ENCODE data around the gene FGL2.
"Not testable (repeated sequence)": the region's sequence is repeated elsewhere in the genome, so short reads cannot be mapped to it uniquely, and the experiment has no call there.

FGL2 gene

DNA sequence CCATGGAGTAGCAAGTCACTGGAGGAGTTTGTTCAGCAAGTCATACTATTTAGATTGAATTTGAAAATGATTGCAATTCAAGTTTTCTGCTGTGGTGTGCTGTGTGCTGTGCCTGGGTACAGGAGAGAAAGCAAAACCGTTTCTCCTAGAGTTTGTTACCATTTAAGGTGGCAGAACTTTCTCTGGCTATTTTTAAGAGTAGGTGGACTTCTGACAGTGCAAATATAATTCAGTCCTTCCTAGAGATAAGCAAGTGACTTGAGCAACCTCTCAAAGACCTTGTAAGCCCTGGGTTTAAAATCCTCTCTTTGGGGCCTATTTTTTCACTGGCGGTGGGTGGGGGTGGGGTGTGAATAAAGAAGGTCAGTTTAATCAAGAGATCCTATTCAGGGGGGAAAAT, 42.9 kb upstream of the FGL2 start:
- no peak for DNase-seq (ENCODE audit: extremely low read depth, low read depth)
- TF ChIP-seq, protein P1, sequence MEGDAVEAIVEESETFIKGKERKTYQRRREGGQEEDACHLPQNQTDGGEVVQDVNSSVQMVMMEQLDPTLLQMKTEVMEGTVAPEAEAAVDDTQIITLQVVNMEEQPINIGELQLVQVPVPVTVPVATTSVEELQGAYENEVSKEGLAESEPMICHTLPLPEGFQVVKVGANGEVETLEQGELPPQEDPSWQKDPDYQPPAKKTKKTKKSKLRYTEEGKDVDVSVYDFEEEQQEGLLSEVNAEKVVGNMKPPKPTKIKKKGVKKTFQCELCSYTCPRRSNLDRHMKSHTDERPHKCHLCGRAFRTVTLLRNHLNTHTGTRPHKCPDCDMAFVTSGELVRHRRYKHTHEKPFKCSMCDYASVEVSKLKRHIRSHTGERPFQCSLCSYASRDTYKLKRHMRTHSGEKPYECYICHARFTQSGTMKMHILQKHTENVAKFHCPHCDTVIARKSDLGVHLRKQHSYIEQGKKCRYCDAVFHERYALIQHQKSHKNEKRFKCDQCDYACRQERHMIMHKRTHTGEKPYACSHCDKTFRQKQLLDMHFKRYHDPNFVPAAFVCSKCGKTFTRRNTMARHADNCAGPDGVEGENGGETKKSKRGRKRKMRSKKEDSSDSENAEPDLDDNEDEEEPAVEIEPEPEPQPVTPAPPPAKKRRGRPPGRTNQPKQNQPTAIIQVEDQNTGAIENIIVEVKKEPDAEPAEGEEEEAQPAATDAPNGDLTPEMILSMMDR (IDR thresholded peaks at IDR 0.05; ENCODE audit: low read depth, low read length): no peak

DNA sequence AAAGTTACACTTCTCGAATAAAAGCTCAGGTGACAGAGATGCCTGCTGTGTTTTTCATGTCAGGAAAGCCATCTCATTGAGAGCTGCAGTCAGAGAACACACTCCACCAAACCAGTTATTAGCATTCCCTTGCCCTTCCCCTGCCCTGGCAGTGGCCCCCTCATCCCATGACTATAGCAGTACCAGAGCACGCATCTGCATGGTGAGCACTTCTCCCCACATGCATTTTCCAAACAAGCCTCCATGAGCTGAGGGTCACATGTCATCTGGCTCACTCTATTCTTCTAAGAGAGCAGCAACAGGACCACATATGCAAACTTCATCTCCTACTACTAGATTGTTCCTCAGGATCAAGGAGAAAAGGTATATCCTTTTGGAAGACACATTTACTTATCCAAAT, 42.4 kb upstream of the FGL2 start:
- DNase-seq (ENCODE audit: extremely low read depth, low read depth): no peak
- TF ChIP-seq, protein P1 (IDR thresholded peaks at IDR 0.05; ENCODE audit: low read depth, low read length): no peak

DNA sequence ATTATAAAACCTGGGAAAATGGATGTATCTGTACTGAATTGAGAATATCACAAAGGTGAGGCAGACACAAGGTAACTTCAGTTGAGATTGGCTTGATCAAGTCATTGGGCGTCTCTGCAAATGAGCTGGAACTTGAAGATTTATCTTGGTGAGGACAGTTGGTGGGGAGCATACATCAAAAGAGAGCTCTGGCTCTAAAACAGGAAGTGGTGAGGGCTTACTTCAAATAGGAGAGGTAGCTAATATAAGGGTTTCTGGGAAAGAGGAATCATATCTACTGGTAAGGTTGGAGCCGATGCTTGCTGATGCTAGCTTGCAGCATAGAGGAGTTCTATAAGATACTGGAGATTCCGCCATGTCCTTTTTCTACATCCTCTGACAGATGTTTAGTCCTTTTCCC, 39.9 kb upstream of the FGL2 start:
- TF ChIP-seq, protein P1 (IDR thresholded peaks at IDR 0.05; ENCODE audit: low read depth, low read length): no peak
- no peak for DNase-seq (ENCODE audit: extremely low read depth, low read depth)

DNA sequence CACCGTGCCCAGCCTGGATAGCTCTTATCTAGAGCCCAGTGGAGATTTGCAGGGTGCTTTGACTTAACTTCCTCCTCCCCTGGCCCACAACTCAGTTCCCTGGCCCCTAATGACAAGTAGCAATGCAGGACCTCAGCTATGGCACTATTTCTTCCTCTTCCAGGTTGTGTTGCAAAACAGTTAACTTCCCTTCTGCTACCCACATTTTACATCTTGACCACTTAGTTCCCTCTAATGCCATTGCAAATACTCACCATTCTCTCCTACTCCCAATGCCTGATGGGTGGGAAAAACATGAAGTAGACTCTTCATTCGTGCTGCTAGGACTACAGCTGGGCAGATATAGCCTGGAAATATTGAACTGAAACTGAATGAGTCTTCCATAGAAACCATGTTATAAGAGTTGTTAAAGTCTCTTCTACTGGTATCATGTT, 39.1 kb upstream of the FGL2 start:
- TF ChIP-seq, protein P1 (IDR thresholded peaks at IDR 0.05; ENCODE audit: low read depth, low read length): no peak
- no peak for DNase-seq (ENCODE audit: extremely low read depth, low read depth)

DNA sequence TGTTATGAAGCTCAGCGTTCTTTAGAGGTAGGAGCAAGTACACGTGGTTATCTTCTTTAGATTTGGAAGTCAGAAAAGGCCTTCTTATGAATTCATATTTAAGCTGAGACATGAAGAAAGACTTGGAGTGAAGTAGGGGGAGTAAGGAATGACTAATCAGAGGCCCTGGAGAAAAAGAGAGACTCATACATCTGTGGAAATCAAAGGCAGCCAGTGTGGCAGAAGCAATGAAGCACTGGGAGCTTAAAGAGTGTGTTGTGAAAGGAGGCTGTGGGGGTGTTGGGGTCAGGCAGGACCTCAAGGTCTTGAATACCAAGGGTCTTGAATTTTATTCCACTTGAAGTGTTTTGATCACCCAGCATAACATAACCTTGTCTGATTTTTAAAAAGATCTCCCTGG, 35.7 kb upstream of the FGL2 start:
- TF ChIP-seq, protein P1 (IDR thresholded peaks at IDR 0.05; ENCODE audit: low read depth, low read length): no peak
- DNase-seq (ENCODE audit: extremely low read depth, low read depth): no peak

DNA sequence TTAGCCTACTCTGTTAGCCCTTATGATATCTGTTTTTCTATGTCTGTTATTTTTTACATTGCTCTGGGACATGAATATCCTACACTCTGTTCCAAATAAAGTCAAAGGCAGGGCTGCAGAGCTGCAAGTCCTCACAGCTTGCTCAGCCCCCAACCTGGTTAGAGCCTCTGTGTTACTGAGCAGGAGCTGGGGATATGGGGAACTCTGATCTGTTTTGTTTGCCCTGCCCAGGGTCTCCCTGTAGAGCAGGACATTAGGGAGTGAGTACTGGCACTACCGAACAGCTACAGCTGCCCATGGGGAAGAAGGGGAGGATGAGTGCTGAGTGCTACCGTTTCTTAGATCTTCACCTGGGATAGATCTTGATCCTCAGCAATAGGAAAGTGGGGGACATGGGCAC, 32.8 kb upstream of the FGL2 start:
- TF ChIP-seq, protein P1 (IDR thresholded peaks at IDR 0.05; ENCODE audit: low read depth, low read length): no peak
- no peak for DNase-seq (ENCODE audit: extremely low read depth, low read depth)

DNA sequence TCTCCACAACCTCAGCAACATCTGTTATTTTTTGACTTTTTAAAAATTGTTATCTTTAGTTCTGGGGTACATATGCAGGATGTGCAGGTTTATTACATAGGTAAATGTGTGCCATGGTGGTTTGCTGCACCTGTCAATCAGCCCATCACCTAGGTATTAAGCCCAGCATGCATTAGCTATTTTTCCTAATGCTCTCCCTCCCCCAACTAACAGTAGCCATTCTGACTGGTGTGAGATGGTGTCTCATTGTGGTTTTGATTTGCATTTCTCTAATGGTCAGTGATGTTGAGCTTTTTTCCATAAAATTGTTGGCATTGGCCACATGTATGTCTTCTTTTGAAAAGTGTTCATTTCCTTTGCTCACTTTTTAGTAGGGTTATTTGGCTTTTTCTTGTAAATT, 29.2 kb upstream of the FGL2 start:
- DNase-seq (ENCODE audit: extremely low read depth, low read depth): not testable (repeated sequence)

DNA sequence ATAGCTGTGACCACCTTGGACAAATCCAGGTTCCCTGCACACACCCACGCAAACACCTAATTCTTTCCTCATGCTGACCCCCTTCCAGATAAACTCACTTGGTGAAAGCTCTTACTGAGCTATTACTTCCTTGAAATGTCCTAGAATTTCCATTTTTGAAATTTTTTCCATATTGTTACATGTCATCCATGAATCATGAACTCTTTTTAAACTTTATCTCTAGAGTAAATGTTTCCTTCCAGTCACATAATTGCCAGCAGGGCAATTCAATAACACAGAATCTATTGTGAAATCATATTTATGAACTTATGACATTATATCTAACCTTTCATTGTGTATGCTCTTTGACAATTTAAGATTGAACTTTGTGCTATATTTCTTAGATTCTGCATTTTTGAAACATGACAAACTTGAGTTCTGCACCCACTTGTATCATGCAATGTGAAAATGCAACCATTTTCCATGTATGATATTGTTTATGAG, 26.8 kb upstream of the FGL2 start:
- no peak for DNase-seq (ENCODE audit: extremely low read depth, low read depth)
- TF ChIP-seq, protein P1 (IDR thresholded peaks at IDR 0.05; ENCODE audit: low read depth, low read length): no peak

Data from AG09319 (cell line).